GM21367 (cell line): ENCODE results near the gene IL4.
A peak's percentile ranks its signal among the peaks of the same experiment; 100 is the strongest.

ENCODE experiments used
- ATAC-seq: cut with Tn5 transposase; IDR thresholded peaks from one replicate; pipeline ENCODE4 v1.9.1; 2021; ENCODE audit not compliant: unreplicated experiment

The IL4 gene

DNA sequence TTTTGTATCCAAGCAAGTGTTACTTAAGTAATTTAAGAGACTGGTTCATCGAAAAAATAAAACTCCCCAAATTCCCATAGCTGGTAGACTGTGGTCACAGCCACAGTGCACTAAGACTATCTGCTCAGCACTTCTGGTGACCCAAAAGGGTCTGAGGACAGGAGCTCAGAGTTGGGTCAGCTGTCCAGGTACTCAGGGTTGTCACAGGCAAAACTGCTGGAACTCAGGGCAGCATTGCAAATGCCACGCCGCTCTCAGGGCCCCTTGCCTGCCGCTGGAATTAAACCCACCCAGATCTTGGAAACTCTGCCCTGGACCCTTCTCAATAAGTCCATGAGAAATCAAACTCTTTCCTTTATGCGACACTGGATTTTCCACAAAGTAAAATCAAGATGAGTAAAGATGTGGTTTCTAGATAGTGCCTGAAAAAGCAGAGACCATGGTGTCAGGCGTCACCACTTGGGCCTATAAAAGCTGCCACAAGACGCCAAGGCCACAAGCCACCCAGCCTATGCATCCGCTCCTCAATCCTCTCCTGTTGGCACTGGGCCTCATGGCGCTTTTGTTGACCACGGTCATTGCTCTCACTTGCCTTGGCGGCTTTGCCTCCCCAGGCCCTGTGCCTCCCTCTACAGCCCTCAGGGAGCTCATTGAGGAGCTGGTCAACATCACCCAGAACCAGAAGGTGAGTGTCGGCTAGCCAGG lies 16.0 kb upstream of the IL4 start, which contains the start of gene IL13:
IL13 (plus strand) TSS at position 498 of the 705 bp plus-strand sequence; CDS start at position 512, 14 bp downstream.
- no peak for ATAC-seq

DNA sequence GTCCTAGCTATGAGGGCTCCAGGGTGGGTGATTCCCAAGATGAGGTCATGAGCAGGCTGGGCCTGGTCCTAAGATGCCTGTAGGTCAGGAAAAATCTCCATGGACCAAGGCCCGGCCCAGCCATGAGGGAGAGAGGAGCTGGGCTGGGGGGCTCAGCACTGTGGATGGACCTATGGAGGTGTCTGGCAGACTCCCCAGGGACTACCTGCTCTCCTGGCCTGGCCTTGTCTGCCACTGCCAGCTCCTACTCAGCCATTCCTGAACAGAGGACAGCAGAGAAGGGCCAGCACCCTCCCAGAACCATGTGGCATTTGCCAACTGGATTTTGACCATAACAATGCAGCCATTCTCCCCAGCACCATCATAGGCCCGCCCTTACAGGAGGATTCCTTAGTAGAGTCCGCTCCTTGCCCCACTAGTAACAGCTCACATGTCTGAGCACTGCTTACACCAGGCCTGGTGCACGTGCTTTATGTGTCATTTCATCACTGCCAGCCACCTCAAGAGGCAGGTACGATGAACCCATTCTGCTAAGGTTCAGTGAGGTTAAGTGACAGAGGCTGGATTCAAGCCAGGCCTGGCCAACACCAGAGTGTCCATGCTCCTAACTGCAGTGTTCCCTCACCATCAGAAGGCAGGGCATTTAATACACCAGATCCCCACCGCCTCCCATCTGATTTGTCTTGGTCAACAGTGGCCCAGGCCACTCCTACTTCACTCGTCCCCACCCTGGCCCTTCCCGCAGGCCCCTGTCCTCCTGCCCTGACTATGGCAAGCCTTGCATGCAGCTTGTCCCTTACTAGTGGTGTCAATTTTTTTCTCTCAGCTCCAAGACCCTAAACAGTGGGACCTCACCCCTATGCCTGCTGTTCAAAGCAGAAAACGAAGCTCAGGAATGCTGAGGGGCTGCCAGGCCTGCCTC lies 15.1 kb upstream of the IL4 start:
- ATAC-seq, result no peak

DNA sequence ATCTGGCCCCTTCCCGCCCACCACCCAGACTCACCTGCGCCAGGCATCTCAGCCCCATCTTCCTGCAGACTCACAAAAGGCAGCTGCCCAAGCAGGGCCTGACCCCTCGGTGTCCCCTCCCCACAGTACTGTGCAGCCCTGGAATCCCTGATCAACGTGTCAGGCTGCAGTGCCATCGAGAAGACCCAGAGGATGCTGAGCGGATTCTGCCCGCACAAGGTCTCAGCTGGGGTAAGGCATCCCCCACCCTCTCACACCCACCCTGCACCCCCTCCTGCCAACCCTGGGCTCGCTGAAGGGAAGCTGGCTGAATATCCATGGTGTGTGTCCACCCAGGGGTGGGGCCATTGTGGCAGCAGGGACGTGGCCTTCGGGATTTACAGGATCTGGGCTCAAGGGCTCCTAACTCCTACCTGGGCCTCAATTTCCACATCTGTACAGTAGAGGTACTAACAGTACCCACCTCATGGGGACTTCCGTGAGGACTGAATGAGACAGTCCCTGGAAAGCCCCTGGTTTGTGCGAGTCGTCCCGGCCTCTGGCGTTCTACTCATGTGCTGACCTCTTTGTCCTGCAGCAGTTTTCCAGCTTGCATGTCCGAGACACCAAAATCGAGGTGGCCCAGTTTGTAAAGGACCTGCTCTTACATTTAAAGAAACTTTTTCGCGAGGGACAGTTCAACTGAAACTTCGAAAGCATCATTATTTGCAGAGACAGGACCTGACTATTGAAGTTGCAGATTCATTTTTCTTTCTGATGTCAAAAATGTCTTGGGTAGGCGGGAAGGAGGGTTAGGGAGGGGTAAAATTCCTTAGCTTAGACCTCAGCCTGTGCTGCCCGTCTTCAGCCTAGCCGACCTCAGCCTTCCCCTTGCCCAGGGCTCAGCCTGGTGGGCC lies 13.9 kb upstream of the IL4 start:
- no peak for ATAC-seq

DNA sequence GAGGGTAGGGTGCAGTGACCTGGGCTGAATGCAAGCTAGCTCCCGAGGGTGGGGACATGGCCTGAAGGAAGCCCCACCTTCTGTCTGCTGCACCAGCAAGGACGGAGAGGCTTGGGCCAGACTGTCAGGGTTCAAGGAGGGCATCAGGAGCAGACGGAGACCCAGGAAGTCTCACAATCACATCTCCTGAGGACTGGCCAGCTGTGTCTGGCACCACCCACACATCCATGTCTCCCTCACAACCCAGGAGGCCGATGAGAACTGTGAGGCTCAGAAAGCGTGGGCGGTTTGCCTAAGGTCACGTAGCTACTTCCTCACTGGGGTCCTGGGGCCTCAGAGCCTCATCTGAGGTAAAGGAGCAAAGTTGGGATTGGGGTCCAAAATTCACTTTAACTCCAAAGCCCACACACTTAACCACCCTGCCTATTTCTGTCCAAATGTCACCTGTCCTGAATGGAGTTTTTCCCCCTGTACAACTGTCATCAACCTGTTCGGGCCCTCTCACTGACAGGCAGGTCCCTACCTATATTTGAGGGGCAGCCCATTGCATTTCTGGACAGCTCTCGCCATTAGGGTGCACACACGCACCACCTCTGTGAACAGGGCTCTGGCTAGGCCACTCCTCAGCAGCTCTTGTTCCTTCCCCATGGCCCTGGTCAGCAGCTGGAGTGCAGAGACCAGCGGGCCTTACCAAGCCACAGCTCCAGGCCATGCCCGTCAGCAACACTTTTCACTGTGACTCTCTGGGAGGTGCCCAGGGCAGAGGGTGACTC lies 12.4 kb upstream of the IL4 start:
- no peak for ATAC-seq

DNA sequence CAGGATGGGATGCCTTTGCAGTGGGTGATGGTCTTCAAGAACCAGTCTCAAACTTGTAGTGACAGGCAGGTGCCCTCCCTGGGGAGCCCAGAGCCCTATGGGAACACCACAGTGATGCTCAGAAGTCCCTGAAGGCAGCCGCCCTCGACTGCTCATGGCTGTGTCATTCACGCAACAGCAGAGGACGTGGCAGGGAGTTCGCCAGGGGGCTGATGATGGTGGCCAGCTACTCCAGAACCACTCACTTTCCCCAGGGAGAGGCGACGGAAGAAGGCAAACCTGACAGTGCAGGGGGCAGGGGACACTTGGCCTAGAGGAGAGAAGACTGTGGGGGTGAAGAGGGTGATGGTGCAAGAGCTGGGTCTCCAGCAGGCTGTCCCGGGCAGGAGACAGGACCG lies 11.8 kb upstream of the IL4 start:
- ATAC-seq, result no peak

DNA sequence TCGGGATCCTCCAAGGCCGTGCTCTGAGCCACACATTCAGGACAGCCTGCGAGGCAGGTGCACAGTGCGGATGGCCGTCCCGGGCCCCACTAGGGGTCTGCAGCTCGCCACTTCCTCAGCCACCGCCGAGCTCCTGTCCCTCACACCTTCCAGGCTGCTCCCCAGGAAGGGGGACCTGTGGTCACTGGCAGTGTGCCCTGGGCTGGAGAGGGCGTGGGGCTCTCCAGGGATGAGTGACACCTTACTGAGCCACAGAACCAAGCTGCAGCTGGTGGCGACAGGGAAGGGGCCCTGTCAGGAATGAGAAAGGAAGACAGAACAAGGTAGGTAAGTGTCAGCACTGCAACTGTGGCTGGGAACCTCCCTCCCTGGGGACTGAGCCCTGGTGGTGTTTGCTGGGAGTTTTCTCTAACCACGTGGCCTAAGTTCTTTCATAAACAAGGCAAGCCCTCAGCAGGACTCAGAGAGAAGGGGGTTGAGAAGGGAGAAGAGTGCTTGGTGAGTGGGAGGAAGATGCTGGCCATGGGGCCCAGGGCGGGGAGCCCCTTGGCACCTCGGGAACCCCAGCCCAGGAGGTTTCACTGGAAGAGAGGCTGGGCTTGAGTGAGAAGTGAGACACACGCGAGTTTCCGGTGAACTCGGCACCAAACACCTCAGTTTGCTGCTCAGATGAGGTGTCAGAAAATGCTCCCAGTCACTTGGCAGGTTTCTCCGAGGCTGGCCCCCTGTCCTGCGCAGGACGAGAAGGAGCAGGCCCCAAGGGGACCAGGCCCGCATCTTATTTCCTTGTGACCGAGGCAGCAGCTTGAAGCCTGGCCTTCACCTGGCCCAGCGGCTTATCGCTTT lies 10.6 kb upstream of the IL4 start:
- peak; percentile 47 for ATAC-seq

DNA sequence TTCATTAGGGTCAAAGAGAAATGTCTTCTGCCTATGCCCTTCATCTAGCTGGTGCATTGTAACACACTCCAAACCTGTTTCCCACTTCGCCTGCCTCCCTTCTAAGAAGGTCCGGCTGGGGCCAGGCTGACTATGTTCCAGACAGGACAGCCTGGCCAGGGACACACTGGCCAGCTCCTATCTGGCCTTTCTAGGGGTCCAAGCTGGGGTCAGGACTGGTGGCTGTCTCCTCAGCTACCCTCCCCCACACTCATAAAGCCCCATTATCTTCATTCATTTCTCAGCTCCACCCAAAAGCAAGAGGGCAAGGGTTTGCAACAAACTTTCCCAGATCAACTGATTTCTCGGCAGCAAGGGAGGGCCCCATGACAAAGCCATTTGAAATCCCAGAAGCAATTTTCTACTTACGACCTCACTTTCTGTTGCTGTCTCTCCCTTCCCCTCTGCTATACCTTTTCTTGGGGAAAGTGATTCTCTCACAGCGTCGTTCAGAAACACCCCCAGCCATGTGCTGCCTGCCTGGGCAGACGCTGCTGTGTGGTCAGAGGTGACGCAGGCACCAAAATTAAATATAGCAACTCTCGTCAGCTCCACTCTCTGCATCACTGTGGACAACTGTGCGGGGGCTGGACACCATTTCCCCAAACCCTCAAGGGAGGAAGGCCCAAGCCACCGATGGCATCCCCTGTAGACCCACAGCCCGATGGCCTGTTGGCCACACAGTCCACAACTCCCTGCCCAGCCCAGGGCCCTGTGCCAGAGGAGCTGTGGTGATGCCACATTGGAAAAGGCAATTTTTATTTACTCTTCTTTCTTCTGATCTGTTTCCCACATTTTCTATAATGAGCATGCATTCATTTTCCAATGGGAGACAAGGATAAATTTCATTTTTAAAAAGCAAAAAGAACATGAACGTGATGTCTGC lies 9.8 kb upstream of the IL4 start:
- ATAC-seq, result peak; percentile 40

DNA sequence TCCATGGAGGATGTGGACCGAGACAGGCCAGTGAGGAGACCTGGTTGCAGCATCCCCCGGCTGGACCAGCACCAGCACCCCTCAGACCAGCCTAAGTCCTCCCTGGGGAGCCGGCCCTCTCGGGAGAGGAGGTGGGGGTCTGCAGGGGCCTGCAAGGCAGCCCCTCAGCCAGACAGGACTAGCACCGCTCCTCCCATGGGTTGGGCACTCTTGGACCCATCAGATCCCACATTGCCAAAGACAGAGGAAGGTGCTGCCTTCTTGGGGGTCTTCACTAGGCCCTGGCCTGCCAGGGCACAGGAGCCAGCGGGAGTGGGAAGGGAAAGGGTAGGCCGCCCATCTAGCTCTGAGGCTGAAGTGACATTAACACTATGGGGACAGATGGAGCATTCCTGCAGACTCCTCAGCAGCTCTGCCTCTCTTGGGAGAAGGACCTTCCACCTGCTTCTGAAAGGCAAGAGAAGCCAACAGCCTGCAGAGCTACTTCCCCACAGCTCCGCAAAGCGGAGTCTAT lies 9.0 kb upstream of the IL4 start:
- no peak for ATAC-seq

DNA sequence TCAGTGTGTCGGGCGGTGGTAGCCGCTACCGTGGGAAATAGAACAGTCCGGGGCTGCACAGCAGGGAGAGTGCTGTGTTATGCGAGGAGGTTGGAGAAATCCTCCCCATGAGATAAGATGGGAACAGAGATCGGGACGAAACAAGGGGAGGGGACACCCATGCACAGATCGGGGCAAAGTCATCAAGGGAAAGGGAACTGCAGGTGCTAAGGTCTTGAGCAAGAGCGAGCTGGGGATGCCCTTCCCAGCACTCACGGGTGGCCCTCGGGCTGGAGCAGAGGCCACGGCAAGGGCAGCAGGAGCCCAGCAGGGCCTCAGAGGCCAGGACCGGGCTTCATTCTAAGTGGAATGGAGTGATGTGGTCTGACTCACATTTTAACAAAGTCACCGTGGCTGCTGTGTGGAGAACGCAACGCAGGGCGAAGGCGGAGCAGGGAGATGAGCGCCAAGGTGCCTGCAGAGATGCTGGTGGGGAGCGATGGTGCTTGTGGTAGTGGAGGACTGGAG lies 8.2 kb upstream of the IL4 start:
- ATAC-seq, result no peak

DNA sequence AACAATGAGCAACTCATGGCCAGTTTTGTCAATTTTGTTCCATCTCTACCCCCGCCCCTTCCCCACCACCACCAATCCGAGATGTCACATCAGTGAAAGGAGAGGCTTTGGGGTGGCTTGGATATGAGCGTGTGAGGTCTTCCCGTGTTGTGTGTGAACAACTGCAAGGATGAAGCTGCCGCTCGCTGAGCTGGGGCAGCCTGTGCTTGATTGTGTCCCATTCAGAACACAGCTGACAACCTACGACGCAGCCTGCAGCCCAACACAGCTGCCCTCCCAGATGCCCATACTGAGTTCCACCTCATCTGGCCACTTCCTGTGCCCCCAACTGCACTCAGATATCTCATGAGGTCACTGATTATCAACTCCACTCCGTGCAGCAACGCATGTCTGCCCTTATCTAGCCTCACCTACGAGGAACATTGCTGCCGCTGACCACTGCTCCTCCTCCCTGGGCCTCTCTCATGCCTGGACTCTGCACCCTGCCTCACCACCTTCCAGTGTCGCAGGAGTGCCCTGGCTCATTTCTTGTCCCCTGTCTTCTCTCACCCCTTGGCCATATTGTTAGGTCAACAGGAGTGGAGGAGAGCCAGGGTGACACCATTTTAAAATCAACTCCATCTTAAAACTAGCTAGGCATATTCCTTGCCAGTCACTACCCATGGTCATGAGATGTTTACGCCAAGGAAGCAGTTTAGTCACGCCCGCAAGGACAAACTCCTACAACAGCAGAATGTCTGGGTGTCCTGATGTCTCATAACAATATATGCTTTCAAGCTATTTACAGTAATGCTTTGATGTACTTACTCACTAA lies 7.3 kb upstream of the IL4 start:
- no peak for ATAC-seq

DNA sequence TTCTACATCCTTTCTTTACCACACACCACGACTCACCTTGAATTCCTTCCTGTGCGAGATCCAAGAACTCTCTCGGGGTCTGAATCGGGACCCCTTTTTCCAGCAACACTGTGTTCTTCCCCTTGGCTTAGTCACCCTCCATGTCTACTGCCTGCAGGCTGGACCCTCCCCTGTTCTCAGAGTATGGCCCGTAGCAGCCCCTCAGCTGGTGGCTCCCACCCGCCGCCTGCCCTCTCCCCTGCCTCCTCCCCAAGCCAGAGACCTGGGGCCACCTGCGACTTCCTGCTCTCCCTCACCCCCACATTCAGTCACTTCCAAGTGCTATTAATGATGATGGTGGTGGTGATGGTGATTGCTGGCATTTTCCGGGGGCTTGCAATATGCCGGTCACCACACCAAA lies 6.5 kb upstream of the IL4 start:
- no peak for ATAC-seq

DNA sequence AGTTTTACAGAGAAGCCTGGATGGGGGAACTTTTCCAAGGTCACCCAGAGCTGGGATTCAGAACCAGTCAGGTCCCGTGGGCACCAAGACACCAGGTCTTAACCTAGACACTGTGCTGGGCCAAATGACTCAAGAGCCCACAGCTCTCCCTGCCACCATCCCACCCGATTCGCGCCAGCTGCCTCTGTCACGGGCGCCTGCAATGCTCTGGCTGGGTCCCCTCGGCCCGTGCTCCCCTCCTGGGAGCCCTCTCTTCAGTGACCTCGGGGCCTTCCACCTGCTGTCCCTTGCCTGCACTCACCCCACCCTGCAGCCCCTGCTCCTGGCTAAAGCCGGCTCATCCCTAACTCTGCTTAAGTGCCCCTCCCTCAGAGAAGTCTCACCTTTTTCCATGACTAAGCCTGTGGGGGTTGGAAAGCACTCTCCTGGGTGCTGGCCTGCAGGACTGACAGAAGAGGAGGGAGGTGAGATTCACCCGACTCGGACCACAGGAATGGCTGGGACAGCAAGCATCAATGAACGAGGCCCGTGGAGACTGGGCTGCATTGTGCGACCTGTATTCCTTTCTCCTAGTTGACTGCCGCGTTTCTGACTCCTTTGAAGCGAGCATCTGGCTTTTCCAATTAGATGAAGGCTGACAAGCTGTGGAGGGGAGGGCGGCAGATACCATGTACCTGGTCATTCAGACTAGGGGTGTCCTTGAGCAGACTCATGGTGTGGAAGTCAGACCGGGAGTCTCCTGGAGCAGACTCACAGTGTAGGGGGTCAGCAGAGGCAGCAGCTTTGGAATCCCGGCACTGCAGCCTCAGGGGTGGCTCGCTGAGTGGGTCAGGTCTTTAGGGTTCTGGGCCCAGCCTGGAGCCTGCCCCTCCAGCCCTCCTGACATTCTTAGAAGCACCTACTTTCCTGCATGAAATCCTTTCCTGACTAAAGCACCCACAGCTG lies 5.8 kb upstream of the IL4 start:
- no peak for ATAC-seq

DNA sequence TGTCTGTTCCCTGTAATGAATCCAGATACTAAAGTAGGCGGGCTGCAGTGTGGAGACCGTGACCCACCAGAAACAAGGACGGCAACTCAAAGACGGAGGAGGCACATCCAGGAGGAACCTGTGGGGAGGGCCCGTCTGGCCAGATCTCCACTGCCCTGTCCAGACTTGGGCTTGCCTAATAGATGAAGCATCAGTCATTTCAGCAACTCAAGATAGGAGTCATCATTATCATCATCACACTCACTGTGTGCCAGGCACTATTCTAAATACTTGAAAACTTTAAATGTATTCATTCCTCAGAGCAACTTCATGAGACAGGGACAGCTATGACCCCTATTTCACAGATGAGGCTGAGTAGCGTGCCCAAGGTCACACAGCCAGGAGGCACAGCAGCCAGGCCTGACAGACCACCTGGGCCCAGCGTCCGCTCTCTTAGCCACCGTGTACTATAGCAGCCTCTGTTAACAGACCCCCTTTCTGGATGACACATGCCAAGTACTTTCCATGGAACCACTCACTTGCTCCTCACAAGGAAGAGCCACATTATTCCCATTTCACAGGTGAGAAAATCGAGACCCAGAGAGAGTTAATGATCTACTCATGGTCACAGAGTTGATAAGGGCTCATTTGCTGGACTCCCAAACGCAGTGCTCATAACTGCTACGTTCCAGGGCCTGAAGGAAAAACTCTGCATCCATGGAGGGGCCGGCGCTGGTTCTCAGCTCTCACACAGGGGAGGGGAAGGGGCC lies 4.9 kb upstream of the IL4 start:
- ATAC-seq, result no peak

DNA sequence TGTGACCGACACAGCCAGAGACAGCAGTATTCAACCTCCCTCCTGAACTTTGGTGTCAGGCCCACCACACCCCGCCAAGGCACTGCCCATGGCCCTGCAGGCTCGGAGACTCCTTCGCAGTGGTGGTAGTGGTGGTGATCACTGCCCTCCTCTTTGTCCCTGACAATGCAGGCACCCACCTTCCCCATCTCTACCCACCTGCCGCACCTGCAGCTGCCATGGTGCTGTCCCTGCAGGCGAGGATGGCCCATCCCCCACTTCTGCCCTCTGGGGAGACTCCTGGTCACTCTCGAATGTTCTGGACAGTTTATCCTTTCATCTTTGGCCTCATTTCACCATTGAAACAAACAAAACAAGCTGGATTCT lies 4.4 kb upstream of the IL4 start:
- no peak for ATAC-seq
